ENCODE results near the gene NTF3. TPM values are rescaled to one million over a fixed set of nuclear protein-coding genes. Genes with fewer than 3 reads are reported as not detected.
A peak's percentile ranks its signal among the peaks of the same experiment; 100 is the strongest.

The NTF3 gene
- total and polyA plus RNA-seq, 2 of the 8 experiments (the other 6 are each of a cell fraction or from before 2014, with no cell fraction given): 1.4 to 2.3 TPM

DNA sequence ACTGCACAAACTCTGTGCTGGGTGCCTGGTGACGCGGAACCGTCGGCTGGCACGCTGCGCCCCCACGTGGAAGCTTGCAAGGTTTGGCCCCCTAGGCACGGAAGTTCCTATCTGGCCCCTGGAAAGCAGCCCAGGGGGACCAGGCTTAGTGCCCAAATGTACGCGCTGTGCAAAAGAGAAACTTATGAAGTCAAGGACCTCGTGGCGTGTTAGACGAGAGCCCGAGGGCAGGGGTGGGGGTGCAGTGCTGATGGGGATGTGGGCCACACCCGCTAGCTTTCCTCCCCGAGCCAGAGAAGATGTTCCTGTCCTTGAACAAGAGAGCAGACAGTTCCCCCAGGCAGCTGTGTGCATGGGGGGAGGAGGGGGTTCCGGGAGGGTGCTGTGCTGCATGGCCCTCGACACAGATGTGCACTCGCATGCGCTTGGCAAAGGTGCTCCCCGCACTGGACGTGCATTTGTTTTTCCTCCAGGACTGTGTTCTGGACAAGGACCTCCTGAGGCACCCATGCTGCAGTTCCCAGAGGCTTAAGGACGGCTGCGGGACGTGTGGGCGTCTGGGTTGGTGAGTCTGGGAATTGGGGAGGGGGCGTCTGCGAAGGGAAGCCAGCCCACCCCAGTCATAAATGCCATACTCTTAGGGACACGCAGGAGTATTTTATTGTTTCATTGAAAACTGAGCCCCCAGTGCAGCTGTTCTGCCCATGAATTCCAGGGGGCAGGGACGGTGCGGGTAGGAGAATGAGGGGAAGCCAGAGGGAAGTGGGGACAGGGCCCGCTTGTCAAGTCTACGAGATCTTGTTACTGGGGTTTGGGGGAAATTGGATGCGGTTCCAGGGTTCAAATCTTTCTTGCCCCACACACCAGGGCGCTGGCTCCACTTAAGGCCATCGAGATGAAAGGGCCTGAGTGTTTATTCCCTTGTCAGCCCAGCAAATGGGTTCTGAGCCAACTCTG is 80.0 kb downstream of the NTF3 start (continued):
- TF ChIP-seq, protein P1, sequence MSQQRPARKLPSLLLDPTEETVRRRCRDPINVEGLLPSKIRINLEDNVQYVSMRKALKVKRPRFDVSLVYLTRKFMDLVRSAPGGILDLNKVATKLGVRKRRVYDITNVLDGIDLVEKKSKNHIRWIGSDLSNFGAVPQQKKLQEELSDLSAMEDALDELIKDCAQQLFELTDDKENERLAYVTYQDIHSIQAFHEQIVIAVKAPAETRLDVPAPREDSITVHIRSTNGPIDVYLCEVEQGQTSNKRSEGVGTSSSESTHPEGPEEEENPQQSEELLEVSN (IDR thresholded peaks at IDR 0.05): 0 out of 2 replicates have a peak, but pooled peaks have one; percentile 11
- TF ChIP-seq RXRA (IDR thresholded peaks at IDR 0.05; ENCODE audit: insufficient read depth, low read depth, low read length): no peak
